Measurements from ENCODE around the gene FBXO27. TPM values are rescaled to one million over a fixed set of nuclear protein-coding genes. Genes with fewer than 3 reads are reported as not detected.
"Not testable (repeated sequence)": the region's sequence is repeated elsewhere in the genome, so short reads cannot be mapped to it uniquely, and the experiment has no call there.

The FBXO27 gene
- total and polyA plus RNA-seq, 2 of the 8 experiments (the other 6 are each of a cell fraction or from before 2014, with no cell fraction given) = 10.9 to 25.5 TPM

- no peak for TF ChIP-seq POU5F1 (IDR thresholded peaks at IDR 0.05; ENCODE audit: low read depth, low read length)
Measured at GRCh38 chr19:38990949-38991697, 41.2 kb downstream of the FBXO27 start (continued).

- not testable (repeated sequence) for H2BK15ac ChIP-seq (ENCODE audit: low read length); H3K23me2 ChIP-seq (ENCODE audit: low read depth, low read length); H4K91ac ChIP-seq (replicated peaks; ENCODE audit: insufficient read length, low read length); H2BK20ac ChIP-seq (ENCODE audit: low read length); H3K27ac ChIP-seq (ENCODE audit: low read depth, low read length); H2AFZ ChIP-seq (ENCODE audit: low read length); DNase-seq (ENCODE audit: low read depth in 1 of 2, low spot score in 2 of 2); H3K14ac ChIP-seq (ENCODE audit: insufficient read length); H3K23ac ChIP-seq (ENCODE audit: insufficient read length); H3K4me1 ChIP-seq (replicated peaks in 1 of 4; ENCODE audit: control insufficient read depth in 3 of 4, insufficient read depth in 4 of 4, low read length in 3 of 4); H3K79me1 ChIP-seq (ENCODE audit: low read depth, low read length); H2BK120ac ChIP-seq (replicated peaks; ENCODE audit: low read depth, low read length); H2BK5ac ChIP-seq (ENCODE audit: low read depth, low read length); H3K36me3 ChIP-seq (ENCODE audit: control insufficient read depth in 2 of 4, insufficient read depth in 4 of 4, low read length in 3 of 4); FAIRE-seq; H3K4ac ChIP-seq (replicated peaks; ENCODE audit: insufficient read length, low read depth, low read length); H2BK12ac ChIP-seq (ENCODE audit: low read depth, low read length); H4K5ac ChIP-seq (ENCODE audit: insufficient read length, low read depth, low read length); H2AK5ac ChIP-seq (ENCODE audit: low read depth, low read length); H4K20me1 ChIP-seq (replicated peaks in 1 of 2; ENCODE audit: control insufficient read depth in 1 of 2, insufficient read depth in 2 of 2, low read length in 2 of 2); H4K8ac ChIP-seq (ENCODE audit: extremely low read depth, insufficient read depth, low read length); H3K18ac ChIP-seq (ENCODE audit: extremely low read depth, low read length); H3K56ac ChIP-seq (replicated peaks; ENCODE audit: insufficient read length, low read depth, low read length); H3K27me3 ChIP-seq (replicated peaks in 1 of 4; ENCODE audit: control insufficient read depth in 3 of 4, extremely low read depth in 1 of 4, insufficient read depth in 3 of 4, low read length in 3 of 4); H3K4me3 ChIP-seq (ENCODE audit: extremely low read depth in 1 of 4, insufficient read depth in 2 of 4, low read depth in 3 of 4, low read length in 4 of 4); H3K9ac ChIP-seq (replicated peaks in 1 of 4; ENCODE audit: extremely low read depth in 1 of 4, low read depth in 3 of 4, low read length in 3 of 4); H3K79me2 ChIP-seq (ENCODE audit: control insufficient read depth in 1 of 2, insufficient read depth in 2 of 2, low read length in 2 of 2); H3K9me3 ChIP-seq (ENCODE audit: insufficient read depth in 2 of 2, low read depth in 1 of 2, low read length in 1 of 2)
- 86% methylated on average over 1 of the region's 1 CpG; no CpG with 5 or more reads in 1 of the 2 experiments for WGBS, 2 experiments (ENCODE audit: extremely low coverage in 1 of 2, insufficient coverage in 1 of 2, insufficient read length in 1 of 2, insufficient replicate concordance in 2 of 2, low coverage in 1 of 2, low lambda C conversion rate in 2 of 2, missing lambda C conversion rate in 1 of 2)
- POLR2A ChIA-PET (ENCODE audit: partially characterized antibody) = interaction anchor here (0.7 to 2.0 kb wide), 5 partner anchors 12 to 192 kb away, joined by 3 to 11 read pairs (median 4); partner anchors contain the start of gene FBXO17
- H3K4me2 ChIP-seq (ENCODE audit: insufficient read depth in 1 of 2, low read depth in 2 of 2, low read length in 2 of 2) = 0 out of 4 replicates have a peak overlapping the region, but pooled peaks of 1 of the 2 experiments have one; percentile 33
- CTCF ChIA-PET (ENCODE audit: partially characterized antibody) = interaction anchor here (0.9 to 4.9 kb wide), 3 partner anchors 13 to 121 kb away, joined by 3 to 32 read pairs (median 6); no protein-coding TSS in a partner anchor
Measured at GRCh38 chr19:38989614-38990013, 42.7 kb downstream of the FBXO27 start.

Measured in H1 (cell line).